ENCODE data around the gene ALOX15.
"Not testable (repeated sequence)": the region's sequence is repeated elsewhere in the genome, so short reads cannot be mapped to it uniquely, and the experiment has no call there.

ALOX15 gene, protein sequence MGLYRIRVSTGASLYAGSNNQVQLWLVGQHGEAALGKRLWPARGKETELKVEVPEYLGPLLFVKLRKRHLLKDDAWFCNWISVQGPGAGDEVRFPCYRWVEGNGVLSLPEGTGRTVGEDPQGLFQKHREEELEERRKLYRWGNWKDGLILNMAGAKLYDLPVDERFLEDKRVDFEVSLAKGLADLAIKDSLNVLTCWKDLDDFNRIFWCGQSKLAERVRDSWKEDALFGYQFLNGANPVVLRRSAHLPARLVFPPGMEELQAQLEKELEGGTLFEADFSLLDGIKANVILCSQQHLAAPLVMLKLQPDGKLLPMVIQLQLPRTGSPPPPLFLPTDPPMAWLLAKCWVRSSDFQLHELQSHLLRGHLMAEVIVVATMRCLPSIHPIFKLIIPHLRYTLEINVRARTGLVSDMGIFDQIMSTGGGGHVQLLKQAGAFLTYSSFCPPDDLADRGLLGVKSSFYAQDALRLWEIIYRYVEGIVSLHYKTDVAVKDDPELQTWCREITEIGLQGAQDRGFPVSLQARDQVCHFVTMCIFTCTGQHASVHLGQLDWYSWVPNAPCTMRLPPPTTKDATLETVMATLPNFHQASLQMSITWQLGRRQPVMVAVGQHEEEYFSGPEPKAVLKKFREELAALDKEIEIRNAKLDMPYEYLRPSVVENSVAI

DNA sequence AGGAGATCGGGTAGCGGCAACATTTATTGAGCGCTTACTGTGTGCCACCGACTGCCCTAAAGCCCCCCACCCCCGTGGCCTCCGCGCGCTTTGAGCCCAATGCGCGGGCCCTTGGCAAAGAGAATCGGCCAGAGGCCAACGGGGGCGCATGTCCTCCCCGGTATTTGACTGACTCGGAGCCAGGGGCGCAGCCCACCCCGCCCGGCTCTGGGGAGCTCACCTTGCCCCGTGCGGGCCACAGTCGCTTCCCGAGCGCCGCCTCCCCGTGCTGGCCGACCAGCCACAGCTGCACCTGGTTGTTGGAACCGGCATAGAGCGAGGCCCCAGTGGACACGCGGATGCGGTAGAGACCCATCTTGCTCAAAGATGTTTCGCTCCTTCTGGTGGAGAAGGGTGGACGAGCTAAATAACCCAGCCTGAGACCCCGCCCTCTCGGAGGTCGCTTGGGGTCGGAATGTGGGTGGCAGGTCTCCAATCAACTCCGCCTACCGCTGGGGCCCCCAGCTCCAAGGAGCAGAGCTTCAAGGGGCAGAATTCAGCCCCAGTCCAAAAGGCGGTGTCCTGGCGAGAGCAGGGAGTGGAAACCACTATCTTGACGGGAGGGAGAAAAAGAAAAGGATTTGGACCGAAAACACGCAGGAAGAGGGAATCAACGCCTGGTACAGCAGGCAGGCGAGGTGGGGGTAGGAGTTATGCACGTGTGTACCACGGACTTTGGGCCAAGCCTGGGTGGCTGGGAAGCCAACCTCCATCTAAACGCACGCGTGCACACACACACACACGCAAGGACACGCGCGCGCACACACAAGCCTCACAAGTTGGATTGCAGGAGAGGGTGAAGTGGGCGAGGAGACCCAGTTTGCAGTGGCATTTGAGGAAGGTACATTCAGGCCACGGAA, at the start of gene ALOX15:
Gene ALOX15, minus strand, starts transcription at position 382 of the 899 bp plus-strand sequence. Its CDS starts 27 bp downstream, at position 355.
- DNase-seq: no peak

DNA sequence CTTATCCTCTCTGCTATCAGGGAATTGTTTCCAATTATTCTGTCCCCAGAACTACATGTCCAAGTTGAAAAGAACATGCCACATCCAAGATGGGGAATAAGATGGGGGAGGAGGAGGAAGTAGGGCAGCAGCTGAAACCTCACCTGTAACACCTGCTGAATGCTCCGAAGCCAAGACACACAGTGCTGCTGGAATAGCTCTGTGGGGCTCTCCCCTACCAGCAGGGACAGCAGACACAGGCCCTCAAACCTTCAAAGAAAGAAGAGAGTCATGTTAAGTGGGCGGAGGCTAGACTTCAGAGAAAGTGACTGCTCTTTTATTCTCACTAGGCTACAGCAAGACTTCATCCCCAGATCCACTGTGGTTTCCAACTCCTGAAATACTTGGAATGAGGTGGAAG, 49.3 kb upstream of the ALOX15 start:
- no peak for DNase-seq

DNA sequence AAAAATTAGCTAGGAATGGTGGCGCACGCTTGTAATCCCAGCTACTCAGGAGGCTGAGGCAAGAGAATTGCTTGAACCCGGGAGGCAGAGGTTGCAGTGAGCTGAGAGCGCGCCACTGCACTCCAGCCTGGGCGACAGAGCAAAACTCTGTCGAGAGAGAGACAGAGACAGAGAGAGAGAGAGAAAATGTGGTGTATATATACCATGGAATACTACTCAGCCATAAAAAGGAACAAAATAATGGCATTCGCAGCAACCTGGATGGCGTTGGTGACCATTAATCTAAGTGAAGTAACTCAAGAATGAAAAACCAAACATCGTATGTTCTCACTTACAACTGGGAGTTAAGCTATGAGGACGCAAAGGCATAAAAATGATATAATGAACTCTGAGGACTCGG, 48.4 kb upstream of the ALOX15 start:
- DNase-seq: not testable (repeated sequence)

DNA sequence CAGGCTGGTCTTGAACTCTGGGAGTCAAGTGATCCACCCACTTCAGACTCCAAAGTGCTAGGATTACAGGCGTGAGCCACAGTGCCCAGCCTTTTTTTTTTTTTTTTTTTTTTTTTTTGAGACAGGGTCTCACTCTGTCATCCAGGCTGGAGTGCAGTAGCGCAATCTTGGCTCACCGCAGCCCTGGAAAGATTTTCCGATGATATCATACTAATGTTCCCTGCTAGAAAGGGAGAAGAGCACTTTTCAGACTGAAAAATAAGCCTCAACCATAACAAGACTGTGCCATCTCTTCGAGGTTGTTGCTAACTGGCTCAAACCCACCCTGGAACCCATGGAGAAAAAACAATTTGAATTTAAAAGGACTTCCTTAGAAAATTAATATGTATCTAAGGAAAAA, 42.3 kb upstream of the ALOX15 start:
- DNase-seq: not testable (repeated sequence)

DNA sequence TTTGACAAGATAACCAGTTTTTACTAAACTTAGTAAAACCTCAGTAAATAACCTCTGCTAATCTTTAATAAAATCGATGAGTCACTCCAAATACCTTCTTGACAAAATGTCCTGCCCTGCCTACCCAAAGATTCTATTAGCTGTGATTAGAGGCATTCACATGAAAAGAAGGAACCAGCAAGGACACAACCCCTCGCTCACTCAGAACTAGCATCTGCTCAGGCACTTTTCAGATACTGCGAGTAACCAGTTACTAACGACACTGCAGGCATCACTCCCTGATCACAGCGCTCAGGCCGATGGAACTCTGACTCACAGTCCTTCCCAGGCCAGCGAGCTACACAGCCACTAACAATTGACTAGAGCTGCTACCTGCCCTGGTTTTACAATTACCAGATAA, 38.2 kb upstream of the ALOX15 start:
- DNase-seq: no peak

DNA sequence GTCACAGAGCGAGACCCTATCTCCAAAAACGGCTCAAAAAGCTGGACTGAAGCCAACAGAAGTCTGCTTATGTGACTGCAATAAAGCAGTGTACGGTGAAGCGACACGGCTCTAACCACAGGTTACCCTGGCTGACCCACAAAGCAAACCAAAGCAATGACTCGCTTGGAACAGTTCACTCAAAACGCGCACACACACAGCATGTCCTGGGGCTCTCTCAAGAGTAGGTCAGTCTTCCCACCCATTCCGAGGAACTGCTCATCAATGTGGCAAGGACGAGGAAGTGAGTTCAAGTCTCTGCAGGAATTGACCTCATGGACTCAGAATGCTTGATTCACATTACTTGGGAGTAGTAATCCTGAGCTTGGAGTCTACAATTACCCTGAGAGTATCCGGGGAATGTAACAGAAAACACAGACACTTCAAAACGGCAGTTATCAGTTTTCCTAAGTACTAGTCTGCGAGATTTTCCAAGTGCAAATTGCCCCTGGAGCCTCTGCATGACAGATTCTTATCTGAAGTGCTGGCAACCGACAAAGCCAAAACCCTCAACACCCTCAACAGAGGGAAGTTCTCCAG, 37.1 kb upstream of the ALOX15 start:
- DNase-seq: no peak

DNA sequence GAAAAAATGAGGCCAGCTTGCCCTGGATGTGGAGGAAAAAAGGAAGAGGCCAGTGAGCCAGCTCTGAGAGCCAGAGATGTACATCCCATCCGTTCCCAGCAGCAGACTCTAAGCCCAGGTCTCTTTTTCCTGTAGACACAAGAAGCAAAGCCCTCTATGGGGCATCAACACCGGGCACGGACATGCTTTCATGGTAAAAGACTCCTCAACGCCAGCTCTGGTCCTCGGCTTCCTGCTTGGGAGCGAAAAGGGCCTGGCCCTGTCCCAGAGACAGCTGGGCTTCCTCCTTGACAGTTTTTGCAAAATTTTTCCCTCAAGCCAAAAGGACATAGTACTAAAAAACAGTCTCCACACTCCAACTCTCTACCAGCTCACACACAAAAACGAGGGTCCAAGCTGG, 35.3 kb upstream of the ALOX15 start:
- no peak for DNase-seq

DNA sequence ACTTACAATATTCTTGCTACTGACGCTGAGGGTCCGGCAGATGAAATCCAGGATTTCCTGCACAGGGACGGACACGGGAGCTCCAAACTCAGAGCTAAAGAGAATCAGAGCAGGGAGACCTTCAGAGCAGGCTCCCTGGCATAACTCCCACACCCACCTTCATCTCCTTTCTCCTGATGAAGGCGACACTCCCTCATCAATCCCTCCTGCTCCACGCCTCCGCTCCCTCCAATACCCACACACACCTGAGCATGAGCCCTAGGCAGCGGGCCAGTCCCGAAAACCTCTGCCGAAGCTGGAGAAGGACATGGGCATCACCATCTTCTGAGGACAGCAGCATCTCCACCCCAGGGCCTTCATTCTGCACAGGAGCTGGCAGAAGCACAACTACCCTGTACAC, 34.3 kb upstream of the ALOX15 start:
- DNase-seq: no peak

DNA sequence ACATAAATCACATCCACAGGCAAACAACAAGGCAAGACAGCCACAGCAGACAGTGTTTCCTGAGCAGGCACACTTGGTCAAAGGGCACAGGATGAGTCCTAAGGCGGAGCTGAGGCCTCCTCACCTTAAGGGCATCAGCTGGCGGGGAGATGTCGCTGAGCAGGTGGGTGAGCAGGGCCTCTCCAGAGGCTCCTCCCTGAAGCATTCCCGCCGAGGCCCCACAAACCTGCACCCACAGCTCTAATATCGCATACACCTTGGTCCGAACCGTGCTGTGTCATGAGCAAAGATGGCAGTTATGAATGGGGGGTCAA, 33.2 kb upstream of the ALOX15 start:
- DNase-seq: no peak

DNA sequence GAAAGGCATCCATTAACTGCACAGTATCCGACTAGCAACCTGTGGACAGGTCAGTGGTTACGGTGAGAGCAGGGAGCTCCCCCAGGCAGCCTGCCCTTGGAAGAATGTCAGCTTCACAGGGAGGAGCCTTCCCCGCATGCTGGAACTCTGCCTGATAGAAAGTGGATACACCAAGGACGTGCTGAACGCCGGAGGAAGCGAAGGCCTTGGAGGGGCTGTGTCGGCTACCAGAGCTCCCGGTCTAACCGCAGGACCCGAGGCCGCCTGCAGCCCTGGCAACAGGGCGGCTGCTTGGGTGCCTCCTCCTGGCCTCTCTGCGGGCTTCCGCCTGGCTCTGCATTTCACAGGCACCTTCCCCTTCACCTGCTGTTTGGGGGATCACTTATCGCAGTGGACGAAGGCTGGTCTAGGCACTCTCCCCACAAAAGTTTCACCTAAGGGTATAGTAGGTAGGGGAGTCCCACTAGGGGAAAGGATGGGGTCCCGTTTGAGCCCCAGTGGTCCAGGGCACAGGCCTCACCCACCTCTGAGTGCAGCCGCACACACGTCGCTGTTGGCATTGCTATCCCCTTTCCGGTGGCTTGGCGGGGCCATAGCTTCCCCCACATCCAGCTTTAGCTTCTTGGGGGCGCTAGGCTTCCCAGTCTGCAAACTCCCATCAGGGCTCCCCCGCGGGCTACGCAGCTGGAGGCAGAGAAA, 32.7 kb upstream of the ALOX15 start:
- DNase-seq: no peak

DNA sequence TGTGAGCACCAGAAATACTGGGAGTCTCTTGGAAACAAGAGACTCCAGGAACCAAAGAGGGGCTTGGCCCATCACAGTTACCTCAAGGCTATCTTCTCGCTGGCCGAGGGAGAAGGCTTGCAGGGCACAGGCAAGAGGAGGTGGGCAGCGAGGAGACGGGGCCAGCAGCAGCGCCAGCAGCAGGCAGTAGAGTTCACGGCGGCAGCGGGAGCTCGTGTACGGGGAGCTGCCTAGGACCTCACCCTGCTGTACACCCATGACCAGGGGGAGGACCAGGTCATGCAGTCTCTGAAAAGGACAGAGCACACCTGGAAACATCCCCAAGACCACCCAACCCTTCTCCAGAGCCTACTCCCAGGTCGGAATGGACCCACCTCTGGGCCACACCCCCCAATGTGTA, 31.7 kb upstream of the ALOX15 start:
- no peak for DNase-seq

DNA sequence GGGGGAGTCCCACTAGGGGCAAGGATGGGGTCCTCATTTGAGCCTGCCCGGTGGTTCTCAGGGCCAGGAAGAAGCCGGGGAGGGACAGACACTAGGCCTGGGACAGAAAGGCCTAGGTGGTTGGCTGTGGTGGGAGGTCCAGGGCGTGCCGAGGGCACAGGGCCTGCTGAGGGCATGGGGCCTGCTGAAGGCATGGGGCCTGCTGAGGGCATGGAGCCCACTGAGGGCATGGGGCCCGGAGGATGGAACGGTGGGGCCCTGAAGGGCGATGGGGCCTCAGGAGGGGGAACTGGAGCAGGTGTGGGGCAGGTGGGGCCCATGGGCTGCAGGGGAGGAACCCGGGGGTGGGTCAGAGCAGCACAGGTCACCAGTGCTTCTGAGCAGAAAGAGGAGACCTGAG, 31.3 kb upstream of the ALOX15 start:
- no peak for DNase-seq

DNA sequence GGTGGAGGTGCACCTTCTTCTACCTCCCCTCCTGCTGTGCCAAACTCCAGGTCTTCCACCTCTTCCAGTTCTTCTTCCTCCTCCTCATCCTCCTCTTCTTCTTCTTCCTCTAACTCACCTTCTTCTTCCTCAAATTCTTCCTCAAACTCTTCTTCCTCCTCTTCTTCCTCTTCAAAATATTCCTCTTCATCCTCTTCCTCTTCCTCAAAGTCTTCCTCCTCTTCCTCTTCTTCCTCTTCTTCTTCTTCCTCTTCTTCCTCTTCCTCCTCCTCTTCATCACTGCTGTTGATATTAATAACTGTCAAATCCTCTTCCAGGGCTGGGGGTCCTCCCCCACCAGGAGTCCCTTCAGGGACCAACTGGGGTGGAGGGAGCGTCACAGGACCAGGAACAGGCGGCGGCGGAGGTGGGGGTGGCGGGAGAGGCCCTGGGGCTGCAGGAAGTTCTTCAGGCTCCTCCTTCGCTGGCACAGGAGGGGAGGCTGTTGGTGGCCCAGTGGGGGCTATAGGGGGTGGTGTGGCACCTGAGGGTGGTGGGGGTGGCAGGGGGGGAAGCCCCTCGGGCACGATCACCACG, 30.7 kb upstream of the ALOX15 start:
- DNase-seq: no peak

DNA sequence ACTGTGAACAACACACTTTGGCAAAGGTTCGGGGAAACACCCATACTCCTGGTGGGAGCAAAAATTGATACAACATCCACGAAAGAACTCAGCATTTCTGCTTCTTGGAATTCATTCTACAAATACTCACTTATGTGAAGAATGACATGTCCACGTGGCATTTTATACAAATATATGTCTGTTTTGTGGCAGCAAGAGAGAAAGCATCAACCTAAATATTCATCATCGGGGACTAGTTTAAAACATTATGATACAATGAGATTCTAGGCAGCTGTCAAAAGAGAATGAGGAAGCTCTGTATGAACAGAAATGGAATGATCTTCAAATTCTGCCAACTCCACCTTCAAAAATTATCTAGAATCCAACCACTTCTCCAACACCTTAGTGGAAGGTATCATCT, 25.7 kb upstream of the ALOX15 start:
- DNase-seq: no peak

DNA sequence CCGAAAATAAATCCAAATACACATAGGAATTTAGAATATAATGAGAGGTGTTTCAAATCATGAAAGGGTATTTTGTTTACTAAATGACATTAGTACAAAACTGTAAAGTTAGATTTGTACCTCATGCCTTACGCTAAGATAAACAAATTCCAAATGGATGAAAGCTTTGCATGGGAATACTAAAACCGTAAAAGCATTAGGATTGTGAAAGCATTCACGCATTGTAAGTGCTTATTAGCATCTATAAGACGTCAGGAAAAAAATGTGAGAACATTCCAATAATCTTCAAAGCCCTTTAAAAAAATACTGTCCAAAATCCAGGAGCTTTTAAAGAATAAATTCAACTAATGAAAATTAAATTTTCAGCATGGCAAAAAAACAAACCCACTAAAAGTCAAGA, 24.8 kb upstream of the ALOX15 start:
- no peak for DNase-seq

DNA sequence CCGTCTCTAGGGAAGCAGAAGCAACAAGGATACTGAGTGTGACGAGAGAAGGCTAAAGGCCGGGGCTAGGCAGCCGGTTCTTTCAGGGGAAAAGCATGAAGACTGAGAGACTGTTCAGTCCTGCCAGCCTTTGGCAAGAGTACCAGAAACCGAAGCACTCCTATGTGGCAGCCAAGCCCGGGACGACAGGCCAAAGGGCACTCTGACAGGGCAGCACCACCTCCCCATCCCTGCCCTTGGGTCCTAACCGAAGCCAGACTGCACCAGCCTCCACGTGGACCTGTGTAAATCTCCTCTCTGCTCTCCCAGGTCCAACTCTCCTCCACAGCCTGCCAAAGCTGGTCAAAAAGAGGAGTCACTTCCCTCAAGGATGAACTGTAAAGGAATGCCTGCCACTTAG, 23.5 kb upstream of the ALOX15 start:
- no peak for DNase-seq

DNA sequence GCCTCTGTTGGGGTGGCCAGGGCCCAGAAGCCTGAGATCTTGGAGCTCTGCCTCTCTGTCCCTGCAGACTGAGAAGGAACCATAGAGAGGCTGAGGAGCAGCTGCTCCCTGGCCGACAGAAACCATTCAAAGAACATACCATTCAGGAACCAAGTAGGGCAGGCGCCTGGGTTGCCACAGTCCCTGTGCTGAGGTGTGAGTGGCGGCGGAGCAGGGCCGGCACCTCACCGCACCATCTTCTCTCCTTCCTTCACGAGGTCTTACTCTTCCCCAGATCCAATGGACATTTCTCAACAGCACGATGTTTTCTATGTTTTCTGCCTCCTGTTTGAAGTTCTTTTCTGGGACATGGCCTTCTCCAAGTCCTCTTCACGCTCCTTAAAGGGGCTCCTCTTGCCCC, 22.8 kb upstream of the ALOX15 start:
- no peak for DNase-seq

DNA sequence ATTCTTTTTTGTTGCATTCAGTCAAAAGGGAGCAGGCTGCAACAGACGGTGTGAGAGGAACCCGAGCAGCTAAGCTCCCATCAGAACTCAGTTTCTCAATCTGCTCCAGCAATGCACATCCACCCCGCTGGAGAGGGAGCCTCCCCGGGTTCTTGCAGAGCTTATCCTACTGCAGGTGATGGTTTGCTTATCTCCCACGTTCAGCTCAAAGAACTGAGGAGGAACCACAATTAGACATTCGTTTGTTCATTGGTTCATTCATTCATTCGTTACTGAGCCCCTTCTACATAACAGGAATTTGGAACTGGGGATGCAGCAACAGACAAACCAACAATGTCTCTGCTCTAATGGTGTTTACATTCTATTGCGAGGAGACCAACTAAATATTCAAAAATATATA, 22.2 kb upstream of the ALOX15 start:
- DNase-seq: no peak

DNA sequence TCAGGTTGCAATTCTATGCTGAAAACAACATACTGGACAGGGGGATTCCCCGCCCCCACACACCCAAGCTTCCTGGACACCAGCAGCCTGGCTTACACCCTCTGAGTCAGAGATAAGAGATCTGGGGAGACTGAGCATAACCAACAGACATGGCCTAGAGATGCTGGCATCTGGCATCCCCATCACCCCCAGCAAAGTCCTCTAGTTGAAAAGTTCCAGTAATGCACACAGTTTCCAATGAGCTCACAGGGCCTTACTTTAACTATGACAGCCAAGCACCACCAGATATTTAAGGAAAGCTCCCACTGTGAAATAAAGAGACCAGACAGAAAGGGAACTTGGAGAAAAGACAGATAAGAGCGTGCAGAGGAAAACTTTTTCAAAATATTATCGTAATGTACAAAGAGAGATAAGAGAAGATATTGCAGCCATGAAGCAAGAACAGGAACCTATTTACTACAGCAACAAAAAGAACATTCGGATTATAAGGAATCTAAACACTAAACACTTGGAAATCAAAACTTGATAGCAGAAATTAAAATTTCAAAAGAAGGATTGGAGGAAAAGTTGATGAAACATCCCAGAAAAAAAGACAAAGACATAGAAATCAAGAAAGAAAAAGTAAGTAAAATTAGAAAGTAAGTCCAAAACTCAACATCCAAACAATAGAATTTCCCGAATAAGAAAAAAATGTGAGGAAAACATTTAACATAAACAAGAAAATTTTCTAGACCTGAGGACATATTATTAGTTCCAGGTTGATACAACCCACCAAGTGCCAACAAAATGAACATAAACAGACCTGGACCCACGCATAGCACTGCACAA, 17.2 kb upstream of the ALOX15 start:
- DNase-seq: no peak

DNA sequence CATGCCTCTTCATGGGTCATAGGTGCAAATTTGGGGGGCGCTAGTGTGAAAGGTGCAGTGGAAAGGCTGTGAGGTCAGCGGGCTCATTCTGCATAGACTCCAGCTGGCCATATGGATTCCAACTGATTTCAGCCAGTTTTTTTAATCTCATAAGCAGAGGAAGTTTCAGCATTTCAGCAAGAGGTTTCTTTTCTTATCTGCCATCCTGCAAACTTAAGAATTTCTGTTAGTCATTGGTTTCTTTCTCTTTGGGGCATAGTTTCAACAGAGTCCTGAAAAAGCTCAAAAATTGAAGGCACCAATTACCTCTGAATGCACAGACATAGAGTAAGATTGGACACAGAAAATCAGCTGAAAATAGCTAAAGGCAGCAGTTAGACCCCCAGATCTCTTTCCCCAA, 16.2 kb upstream of the ALOX15 start:
- DNase-seq: no peak

DNA sequence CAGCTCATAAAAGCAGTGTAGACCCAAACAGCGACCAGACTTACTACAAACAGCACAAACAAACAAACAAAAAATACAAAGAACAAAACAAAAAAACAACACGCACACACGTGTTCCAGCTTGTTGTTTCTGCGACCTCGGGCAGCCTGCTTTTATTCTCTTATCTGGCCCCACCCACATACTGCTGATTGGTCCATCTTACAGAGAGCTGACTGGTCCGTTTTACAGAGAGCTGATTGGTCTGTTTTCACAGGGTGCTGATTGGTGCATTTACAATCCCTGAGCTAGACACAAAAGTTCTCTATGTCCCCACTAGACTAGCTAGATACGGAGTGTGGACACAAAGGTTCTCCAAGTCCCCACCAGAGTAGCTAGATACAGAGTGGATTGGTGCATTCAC, 14.5 kb upstream of the ALOX15 start:
- not testable (repeated sequence) for DNase-seq

DNA sequence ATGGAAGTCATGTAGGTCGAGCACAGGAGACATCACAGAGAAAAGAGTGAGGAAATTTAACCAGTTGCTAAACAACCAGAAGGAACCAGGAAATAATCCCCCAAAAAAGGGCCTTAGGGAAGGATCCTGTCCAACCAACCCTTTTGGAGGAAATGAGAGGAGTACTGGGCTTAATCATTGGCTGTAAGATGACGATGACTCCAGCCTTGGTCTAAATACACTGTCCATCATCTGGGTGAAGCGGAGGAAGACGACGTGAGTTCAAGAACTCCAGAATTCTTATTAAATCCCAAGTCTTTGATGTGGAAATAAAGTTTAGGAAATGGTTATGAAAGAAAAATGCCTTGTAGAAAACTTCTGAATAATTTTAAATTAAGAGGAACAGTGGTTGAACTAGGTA, 11.5 kb upstream of the ALOX15 start:
- no peak for DNase-seq

All from NCI-H748 treated with DMSO at 0.1 percent for 48 hours (cell line).